Activated CD8-positive, alpha-beta memory T cell treated with anti-CD3 and anti-CD28 coated beads for 48 hours (primary cell): ENCODE data around the gene SNX14.
"Not testable (repeated sequence)": the region's sequence is repeated elsewhere in the genome, so short reads cannot be mapped to it uniquely, and the experiment has no call there.

Experiments
- DNase-seq, 3 experiments: peaks; one replicate each; pipeline ENCODE4 v3.0.0-alpha.2; 2020; ENCODE audit warnings: low read depth in 2 of 3, low spot score in 2 of 3

Gene SNX14

DNA sequence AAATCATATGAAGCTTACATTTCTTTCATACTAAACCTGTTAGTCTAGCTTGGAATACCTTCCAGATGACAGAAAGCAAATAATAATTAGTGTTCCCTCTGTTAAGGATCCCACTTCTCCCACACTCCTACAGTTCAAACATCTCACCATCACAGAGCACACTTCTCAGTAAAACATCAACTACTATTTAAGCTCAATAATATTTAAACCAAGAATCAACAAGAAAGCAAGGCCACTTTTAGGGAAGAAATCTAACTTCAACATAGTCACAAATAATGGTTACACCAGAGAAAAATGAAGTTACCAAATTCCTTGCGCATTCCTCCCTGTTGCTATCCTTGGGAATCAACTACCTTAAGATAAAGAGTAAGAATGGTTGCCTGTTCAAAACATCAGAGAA lies 1.6 kb downstream of the SNX14 start:
- no peak for DNase-seq

DNA sequence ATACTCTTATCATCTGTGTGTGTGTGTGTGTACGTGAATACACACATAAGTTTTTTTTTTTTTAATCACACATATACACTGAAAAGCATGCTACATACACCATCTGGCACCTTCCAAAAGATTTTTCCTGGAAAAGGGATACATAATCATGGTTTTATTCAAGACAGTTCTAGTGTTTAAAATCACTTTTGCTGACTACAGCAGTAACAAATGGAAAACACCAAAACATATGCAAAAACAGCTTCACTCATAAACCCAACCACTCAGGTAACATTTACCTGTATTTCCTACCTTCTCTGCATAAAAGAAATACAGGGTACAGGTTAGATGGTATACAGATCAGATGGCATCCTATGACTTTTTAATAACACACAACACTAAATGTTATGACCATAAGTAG lies 2.5 kb downstream of the SNX14 start:
- no peak for DNase-seq

DNA sequence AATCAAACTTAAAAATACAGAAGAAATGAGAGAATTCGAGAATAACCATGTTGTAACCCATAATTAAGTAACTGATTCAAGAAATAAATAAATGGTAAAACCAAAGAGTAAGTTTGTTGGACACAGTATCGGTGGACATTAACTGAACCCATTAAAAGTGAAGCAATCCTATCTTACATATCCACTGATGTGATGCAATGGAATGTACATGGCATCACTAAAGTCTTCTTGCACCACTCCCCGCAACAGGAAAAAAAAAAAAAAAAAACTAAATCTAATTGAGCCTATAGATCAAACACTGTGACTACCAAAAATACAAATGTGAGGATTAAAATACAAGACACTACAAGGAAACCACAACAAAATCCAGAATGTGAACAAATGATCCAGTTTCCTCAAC lies 7.9 kb downstream of the SNX14 start:
- no peak for DNase-seq

DNA sequence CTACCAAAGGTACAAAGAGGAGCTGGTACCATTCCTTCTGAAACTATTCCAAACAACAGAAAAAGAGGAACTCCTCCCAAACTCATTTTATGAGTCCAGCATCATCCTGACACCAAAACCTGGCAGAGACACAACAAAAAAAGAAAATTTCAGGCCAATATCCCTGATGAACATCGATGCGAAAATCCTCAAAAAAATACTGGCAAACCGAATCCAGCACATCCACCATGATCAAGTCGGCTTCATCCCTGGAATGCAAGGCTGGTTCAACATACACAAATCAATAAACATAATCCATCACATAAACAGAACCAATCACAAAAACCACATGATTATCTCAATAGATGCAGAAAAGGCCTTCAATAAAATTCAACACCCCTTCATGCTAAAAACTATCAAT lies 10.8 kb downstream of the SNX14 start:
- DNase-seq: not testable (repeated sequence)

DNA sequence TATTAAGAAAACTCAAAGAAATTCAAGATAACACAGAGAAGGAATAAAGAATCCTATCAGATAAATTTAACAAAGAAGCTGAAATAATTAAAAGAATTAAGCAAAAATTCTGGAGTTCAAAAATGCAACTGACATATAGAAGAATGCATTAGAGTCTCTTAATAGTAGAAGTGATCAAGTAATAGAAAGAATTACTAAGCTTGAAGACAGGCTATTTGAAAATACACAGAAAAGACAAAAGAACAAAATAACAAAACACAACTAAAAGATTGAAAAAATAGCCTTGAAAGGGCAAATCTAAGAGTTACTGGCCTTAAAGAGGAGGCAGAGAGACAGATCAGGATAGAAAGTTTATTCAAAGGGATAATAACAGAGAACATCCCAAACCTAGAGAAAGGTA lies 12.1 kb downstream of the SNX14 start:
- no peak for DNase-seq

- DNase-seq: no peak
These were observed 12.8 kb downstream of the SNX14 start for GRCh38 chr6:85580878-85581267.

DNA sequence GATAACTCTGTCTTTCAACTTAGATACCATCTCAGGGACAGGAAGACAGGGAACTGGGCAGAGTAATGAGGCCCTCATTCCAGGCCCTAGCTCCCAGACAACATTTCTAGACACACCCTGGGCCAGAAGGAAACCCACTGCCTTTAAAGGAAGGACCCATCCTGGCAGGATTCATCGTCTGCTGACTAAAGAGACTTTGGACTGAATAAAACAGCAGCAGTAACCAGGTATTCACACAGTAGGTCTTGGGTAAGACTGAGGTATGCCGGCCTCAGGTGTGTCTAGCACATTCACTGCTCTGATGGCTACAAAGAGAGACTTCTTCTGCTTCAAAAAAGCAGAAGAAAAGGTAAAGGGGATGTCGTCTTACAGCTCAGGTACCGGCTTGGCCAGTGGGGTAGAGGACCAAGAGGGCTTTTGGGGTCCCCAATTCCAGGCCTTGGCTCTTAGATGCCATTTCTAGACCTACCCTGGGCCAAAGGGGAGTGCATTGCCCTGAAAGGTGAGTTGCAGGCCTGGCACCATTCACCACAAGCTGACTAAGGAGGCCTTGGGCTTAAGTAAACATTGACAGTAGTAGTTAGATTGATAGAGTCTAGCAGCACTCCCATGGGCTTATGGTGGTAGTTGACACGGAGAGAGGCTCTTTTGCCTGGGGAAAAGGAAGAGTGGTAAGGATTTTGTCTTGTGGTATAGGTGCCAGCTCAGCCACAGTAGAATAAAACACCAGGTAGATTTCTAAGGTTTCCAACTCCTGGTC lies 13.4 kb downstream of the SNX14 start:
- DNase-seq: no peak

GRCh38 chr6:85579581-85579980 lies 14.1 kb downstream of the SNX14 start:
- no peak for DNase-seq

- DNase-seq: no peak
These were observed 17.2 kb downstream of the SNX14 start for GRCh38 chr6:85576476-85576875.

DNA sequence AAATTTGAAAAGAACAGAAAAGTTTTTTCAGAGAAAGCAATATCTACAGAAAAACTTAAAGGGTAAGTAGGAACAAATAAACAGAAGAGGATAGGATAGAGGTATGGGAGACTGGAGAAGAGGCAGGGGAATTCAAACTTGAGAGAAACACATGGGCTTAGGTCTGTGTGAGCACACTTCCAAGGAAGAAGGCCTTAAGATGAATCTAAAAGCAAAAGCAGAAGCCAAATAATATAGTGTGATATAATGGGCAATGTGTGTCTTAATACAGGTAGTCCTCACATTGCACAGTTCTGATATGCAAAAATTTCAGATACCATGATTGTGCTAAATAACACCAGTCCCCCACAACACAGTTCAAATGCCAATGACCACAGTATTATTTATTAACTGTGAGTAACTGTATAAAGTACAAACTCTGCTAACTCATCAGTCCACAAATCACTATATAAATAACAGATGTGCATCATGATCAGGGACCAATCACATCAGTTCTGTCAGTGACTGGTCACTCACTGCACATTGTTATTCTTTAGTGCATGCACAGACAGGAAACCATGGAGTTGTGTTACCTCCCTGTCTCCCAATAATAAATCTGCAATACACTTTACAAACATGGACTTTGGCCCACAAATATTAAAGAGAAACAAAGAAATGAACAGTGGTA lies 18.6 kb downstream of the SNX14 start:
- DNase-seq: no peak

DNA sequence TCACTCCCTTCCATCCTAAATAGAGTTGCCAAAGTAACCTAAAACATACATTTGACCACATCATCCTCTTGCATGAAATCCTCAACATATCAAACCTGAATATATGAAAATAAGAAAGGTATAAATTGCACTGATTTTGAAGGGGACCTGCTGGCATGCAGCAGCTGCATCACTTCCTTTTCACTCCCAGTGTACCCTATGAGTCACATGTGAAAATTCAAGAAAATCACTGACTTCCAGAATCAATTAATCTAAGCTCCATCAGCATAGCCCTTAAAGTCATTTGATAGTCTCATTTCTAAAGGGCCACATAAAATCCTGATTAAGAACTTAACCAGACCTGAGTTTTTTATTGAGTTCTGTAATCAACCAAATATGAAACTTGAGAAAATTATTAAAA lies 24.3 kb downstream of the SNX14 start:
- DNase-seq: no peak

- no peak for DNase-seq
These were observed 25.2 kb downstream of the SNX14 start for GRCh38 chr6:85568411-85568810.

- no peak for DNase-seq
These were observed 27.9 kb downstream of the SNX14 start for GRCh38 chr6:85565736-85566135.

GRCh38 chr6:85564223-85564622 lies 29.4 kb downstream of the SNX14 start:
- DNase-seq: not testable (repeated sequence)

DNA sequence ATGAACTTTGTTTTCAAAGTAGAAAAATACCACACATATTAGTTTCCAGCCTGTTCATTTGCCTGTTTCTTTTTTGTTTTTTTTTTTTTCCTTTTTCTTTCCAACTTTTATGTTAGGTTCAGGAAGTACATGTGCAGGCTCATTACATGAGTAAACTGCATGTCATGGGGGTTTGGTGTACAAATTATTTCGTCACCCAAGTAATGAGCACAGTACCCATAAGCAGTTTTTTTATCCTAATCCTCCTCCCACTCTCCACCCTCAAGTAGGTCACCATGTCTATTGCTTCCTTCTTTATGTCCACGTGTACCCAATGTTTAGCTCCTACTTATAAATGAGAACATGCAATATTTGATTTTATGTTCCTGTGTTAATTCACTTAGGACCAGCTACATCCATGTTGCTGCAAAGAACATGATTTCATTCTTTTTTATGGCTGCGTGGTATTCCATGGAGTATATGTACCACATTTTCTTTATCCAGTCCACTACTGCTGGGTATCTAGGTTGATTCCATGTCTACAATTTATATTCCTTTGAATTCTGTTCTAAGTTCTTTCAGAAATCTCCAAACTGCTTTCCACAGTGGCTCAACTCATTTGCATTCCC lies 31.8 kb downstream of the SNX14 start:
- DNase-seq: no peak

- DNase-seq: no peak
These were observed 36.5 kb downstream of the SNX14 start for GRCh38 chr6:85556992-85557668.

GRCh38 chr6:85552652-85553051 lies 41.0 kb downstream of the SNX14 start:
- no peak for DNase-seq

GRCh38 chr6:85551264-85551663 lies 42.4 kb downstream of the SNX14 start:
- DNase-seq: no peak

DNA sequence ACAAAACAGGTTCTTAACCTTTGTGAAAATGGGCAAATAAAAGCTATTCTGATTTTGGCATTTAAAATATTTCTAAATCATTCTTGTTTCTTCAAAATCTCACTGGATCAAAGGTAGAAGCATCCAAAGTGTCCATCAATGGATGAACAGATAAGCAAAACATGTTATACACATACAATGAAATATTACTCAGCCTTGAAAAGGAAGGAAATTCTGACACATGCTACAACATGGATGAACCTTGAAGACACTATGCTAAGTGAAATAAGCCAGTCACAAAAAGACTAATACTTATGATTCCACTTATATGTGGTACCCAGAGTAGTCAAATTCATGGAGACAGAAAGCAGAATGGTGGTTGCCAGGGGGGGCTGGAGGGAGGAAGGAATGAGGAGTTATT lies 45.9 kb downstream of the SNX14 start:
- no peak for DNase-seq

GRCh38 chr6:85544776-85545175 lies 48.9 kb downstream of the SNX14 start:
- no peak for DNase-seq

DNA sequence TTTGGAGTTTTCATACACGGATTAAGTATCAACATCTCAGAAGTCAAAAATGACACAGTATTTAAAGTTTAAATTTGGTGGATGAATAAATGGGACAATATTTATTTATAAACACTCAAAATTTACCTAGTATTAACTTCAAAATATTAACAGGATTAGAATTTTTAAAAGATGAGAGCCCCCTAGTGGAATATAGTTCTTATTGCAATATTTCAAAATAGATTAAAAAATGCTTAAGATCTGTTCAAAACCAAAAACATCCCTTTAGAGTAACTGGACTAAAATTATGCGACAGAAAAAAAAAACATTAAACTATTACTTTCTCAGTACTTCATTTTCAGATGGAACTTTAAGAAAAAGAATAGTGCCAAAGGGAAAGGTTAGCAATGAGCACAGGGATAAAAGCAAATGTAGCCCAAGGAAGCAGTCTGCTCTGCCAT lies 56.6 kb downstream of the SNX14 start:
- no peak for DNase-seq

- not testable (repeated sequence) for DNase-seq
These were observed 69.4 kb downstream of the SNX14 start for GRCh38 chr6:85524281-85524680.
